ENCODE data around the gene SFMBT1.

Gene SFMBT1

GRCh38 chr3:52881871-52882270 is 164.0 kb downstream of the SFMBT1 start:
- peaks cover 4 to 73% (median 14%) of the 10 kb centered on the region in 11 experiments; a peak in 10 of 22 replicates for H4K20me1 ChIP-seq
- no peak overlapping the region for H3K4me3 ChIP-seq
- H3K36me3 ChIP-seq = peaks cover 36 to 63% (median 54%) of the 10 kb centered on the region in 11 experiments
- H3K27me3 ChIP-seq = no peaks in the 10 kb centered on the region
- no peaks in the 10 kb centered on the region for H3K4me1 ChIP-seq
- no peak overlapping the region for H3K27ac ChIP-seq
- TF ChIP-seq Cebpa-rat (IDR thresholded peaks at IDR 0.05) = no peak
- no peak overlapping the region for H3K4me2 ChIP-seq
- H3K9ac ChIP-seq = no peak overlapping the region
- H3K9me3 ChIP-seq (replicated peaks in 1 of 11) = peaks cover 14 to 26% (median 22%) of the 10 kb centered on the region in 11 experiments

DNA sequence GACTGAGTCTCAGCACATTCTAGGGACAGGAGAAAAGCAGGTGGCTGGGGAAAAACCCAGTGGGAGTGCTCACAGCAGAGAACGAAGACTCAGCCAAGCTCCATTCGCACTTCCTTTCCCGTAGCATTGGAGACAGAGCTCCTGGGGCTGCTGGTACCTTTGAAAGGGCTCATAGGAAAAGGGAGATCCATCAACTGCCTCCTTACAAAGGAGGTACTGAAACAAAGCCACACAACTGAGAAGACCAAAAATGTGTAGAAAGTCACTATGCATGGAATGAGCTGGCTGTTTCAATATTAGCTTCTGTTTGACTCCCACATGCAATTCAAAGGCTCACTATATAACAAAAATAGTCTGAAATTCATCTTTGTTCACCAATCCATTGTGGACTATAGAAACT is 165.4 kb downstream of the SFMBT1 start:
- H3K4me3 ChIP-seq = no peak overlapping the region
- peaks cover 26 to 52% (median 40%) of the 10 kb centered on the region in 11 experiments for H3K36me3 ChIP-seq
- H3K27me3 ChIP-seq = no peaks in the 10 kb centered on the region
- no peak overlapping the region for H3K4me2 ChIP-seq
- no peak overlapping the region for H3K27ac ChIP-seq
- TF ChIP-seq Cebpa-rat (IDR thresholded peaks at IDR 0.05) = no peak
- H3K9ac ChIP-seq = no peak overlapping the region
- peaks cover 10 to 17% (median 15%) of the 10 kb centered on the region in 11 experiments for H3K9me3 ChIP-seq (replicated peaks in 1 of 11)
- peaks cover 12 to 75% (median 23%) of the 10 kb centered on the region in 11 experiments; a peak in 17 of 22 replicates for H4K20me1 ChIP-seq
- peaks cover 0 to 4% (median 2%) of the 10 kb centered on the region in 10 experiments; a peak in 8 of 20 replicates for H3K4me1 ChIP-seq

GRCh38 chr3:52880047-52880446 is 165.8 kb downstream of the SFMBT1 start:
- H3K4me2 ChIP-seq = no peak overlapping the region
- H3K27me3 ChIP-seq = no peaks in the 10 kb centered on the region
- no peak overlapping the region for H3K27ac ChIP-seq
- H3K9me3 ChIP-seq (replicated peaks in 1 of 11) = peaks cover 6 to 13% (median 10%) of the 10 kb centered on the region in 11 experiments
- H4K20me1 ChIP-seq = peaks cover 15 to 79% (median 26%) of the 10 kb centered on the region in 11 experiments; a peak in 17 of 22 replicates
- H3K36me3 ChIP-seq = peaks cover 21 to 48% (median 35%) of the 10 kb centered on the region in 11 experiments; a peak in 21 of 22 replicates
- peaks cover 0 to 8% (median 7%) of the 10 kb centered on the region in 10 experiments; a peak in 10 of 20 replicates for H3K4me1 ChIP-seq
- TF ChIP-seq Cebpa-rat (IDR thresholded peaks at IDR 0.05) = no peak
- no peak overlapping the region for H3K9ac ChIP-seq
- H3K4me3 ChIP-seq = no peak overlapping the region

DNA sequence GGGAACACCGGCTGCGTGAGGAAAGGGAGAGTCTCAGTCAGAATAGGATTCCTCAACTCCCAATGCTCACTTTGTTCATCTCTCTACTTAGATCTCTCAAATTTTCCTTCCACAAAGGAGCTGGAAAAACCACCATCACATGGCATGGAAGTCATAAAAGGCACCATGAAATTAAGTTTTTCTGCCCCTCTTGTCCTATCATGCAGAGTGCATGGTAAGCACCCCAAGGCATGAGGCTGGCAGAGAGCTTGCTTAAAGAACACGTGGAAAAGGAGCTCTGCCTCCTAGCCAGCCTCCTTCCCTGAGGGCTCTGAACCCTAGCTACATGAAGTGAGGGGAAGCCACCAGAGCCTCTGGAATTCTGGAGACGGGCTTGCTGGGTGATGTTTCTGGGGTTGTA is 166.3 kb downstream of the SFMBT1 start:
- Histone ChIP-seq H3K4me1 (peaks cover 4 to 13% (median 11%) of the 10 kb centered on the region in 10 experiments; a peak in 19 of 20 replicates), H3K4me2 (no peak overlapping the region), H3K4me3 (no peak overlapping the region), H3K27me3 (no peaks in the 10 kb centered on the region), H3K36me3 (peaks cover 19 to 43% (median 31%) of the 10 kb centered on the region in 11 experiments; a peak in 21 of 22 replicates), H3K27ac (no peak overlapping the region), H3K9me3 (replicated peaks in 1 of 11) (peaks cover under 1 to 9% (median 6%) of the 10 kb centered on the region in 11 experiments; a peak in 17 of 22 replicates), H4K20me1 (peaks cover 15 to 84% (median 28%) of the 10 kb centered on the region in 11 experiments; a peak in 17 of 22 replicates), H3K9ac (no peak overlapping the region)
- TF ChIP-seq Cebpa-rat (IDR thresholded peaks at IDR 0.05) = no peak

- Histone ChIP-seq H3K9me3 (replicated peaks in 1 of 11) (peaks cover 0 to 4% (median under 1%) of the 10 kb centered on the region in 11 experiments; a peak in 6 of 22 replicates), H3K4me2 (no peak overlapping the region), H4K20me1 (peaks cover 16 to 89% (median 28%) of the 10 kb centered on the region in 11 experiments; a peak in 17 of 22 replicates), H3K36me3 (peaks cover 14 to 38% (median 26%) of the 10 kb centered on the region in 11 experiments; a peak in 21 of 22 replicates), H3K27me3 (no peaks in the 10 kb centered on the region), H3K4me3 (no peak overlapping the region), H3K27ac (no peak overlapping the region), H3K9ac (no peak overlapping the region), H3K4me1 (peaks cover 7 to 17% (median 14%) of the 10 kb centered on the region in 10 experiments; a peak in 19 of 20 replicates)
- TF ChIP-seq Cebpa-rat (IDR thresholded peaks at IDR 0.05) = no peak
Observed at GRCh38 chr3:52879090-52879489, 166.8 kb downstream of the SFMBT1 start.

GRCh38 chr3:52877085-52877484 is 168.8 kb downstream of the SFMBT1 start:
- Histone ChIP-seq H4K20me1 (peaks cover 16 to 97% (median 41%) of the 10 kb centered on the region in 11 experiments; a peak in 17 of 22 replicates), H3K36me3 (peaks cover 13 to 38% (median 23%) of the 10 kb centered on the region in 11 experiments; a peak in 21 of 22 replicates), H3K4me3 (no peak overlapping the region), H3K9me3 (replicated peaks in 1 of 11) (no peaks in the 10 kb centered on the region; a peak in 1 of 22 replicates), H3K4me1 (peaks cover 16 to 34% (median 21%) of the 10 kb centered on the region in 10 experiments), H3K27me3 (no peaks in the 10 kb centered on the region), H3K4me2 (no peak overlapping the region), H3K27ac (no peak overlapping the region), H3K9ac (no peak overlapping the region)
- no peak for TF ChIP-seq Cebpa-rat (IDR thresholded peaks at IDR 0.05)

DNA sequence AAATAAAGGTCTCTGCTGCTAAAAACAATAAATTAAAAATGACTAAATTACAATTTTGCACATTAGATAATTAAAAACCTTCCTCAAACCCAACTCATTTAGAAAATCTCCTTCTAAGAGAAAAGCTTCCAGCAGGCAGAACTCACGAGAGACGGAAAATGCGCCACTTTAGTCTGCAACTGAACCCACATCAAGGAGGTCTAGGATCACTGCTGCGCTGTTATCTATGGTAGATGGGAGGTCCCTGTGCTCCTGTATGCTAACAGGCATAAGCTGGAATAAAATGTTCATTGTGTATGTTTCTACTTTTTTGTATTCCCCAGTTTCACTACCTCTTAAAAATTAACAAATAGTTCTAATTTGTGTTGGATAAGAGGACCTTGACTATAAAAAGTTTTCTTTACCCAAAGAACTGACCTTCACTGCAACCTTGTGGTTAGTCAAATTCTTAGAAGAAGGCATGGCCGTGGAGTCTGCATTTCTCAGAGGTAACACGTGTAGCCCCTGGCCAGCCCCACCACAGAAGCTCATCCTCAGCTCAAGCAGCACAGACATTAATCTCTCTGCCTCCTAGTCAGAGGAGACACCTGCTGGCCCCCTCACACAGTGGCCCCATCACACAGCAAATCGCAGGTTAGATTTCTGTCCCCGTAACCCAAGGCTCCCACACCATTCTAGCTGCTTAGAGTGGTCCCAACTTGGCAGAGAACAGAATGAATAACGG is 170.8 kb downstream of the SFMBT1 start:
- Histone ChIP-seq H3K27ac (no peak overlapping the region), H3K9ac (no peak overlapping the region), H3K4me2 (peak overlapping the region in 9 of 11 experiments; percentile 4 to 36 (median 28); a peak in 12 of 22 replicates), H3K36me3 (peaks cover 13 to 33% (median 20%) of the 10 kb centered on the region in 11 experiments; a peak in 21 of 22 replicates), H4K20me1 (peaks cover 16 to 97% (median 51%) of the 10 kb centered on the region in 11 experiments; a peak in 18 of 22 replicates), H3K4me1 (peaks cover 27 to 44% (median 37%) of the 10 kb centered on the region in 10 experiments), H3K4me3 (no peak overlapping the region), H3K27me3 (no peaks in the 10 kb centered on the region), H3K9me3 (replicated peaks in 1 of 11) (no peaks in the 10 kb centered on the region; a peak in 1 of 22 replicates)
- no peak for TF ChIP-seq Cebpa-rat (IDR thresholded peaks at IDR 0.05)

DNA sequence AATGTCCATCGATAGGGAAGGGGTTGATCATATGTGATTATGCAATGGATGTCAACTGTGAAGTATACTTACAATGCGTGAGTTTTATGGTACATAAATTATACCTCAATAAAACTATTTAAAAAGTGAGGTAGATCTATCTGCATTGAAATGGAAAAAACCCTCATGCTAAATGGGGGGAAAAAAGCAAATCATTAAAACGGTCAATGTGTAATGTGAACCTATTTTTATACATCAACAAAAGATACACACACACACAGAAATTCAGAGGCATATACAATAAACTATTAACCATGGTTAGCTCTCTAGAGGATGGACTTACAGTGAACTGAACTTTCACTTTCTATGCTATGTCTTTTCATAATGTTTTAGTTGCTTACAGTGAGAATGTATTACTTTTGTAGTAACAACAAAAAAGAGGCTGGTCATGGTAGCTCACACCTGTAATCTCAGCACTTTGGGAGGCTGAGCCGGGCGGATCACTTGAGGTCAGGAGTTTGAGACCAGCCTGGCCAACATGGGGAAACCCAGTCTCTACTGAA is 171.6 kb downstream of the SFMBT1 start:
- Histone ChIP-seq H3K27ac (no peak overlapping the region), H3K27me3 (no peaks in the 10 kb centered on the region), H3K4me3 (no peak overlapping the region), H3K9ac (no peak overlapping the region), H4K20me1 (peaks cover 16 to 96% (median 56%) of the 10 kb centered on the region in 11 experiments; a peak in 18 of 22 replicates), H3K36me3 (peaks cover 10 to 28% (median 13%) of the 10 kb centered on the region in 11 experiments; a peak in 21 of 22 replicates), H3K4me2 (peak overlapping the region in 9 of 11 experiments; percentile 4 to 36 (median 18); a peak in 11 of 22 replicates), H3K9me3 (replicated peaks in 1 of 11) (no peaks in the 10 kb centered on the region; a peak in 1 of 22 replicates), H3K4me1 (peaks cover 27 to 50% (median 42%) of the 10 kb centered on the region in 10 experiments)
- TF ChIP-seq Cebpa-rat (IDR thresholded peaks at IDR 0.05) = no peak
